Neural progenitor cell (in vitro differentiated cells): Measurements from ENCODE around the gene SH3TC1.

Source experiments
- CTCF ChIP-seq: fragments of 200-600 bp; sonication (generic); IDR thresholded peaks from 2 replicates; pipeline ENCODE4 v1.5.1; 2017; ENCODE audit warnings: antibody characterized with exemption, mild to moderate bottlenecking
- EZH2 ChIP-seq: fragments of 200-600 bp; sonication (generic); IDR thresholded peaks from 2 replicates; pipeline ENCODE4 v1.6.1; 2017; ENCODE audit warnings: antibody characterized with exemption, mild to moderate bottlenecking, moderate library complexity
- EZH2phosphoT487 ChIP-seq: fragments of 200-600 bp; sonication (generic); IDR thresholded peaks from 2 replicates; pipeline ENCODE4 v1.6.1; 2017; ENCODE audit warnings: antibody characterized with exemption

- TF ChIP-seq EZH2phosphoT487 (no peak), CTCF (no peak), EZH2 (no peak)
Measured at GRCh38 chr4:8181844-8182243, 17.2 kb upstream of the SH3TC1 start.
